ENCODE results near the gene C20orf202.

DNA sequence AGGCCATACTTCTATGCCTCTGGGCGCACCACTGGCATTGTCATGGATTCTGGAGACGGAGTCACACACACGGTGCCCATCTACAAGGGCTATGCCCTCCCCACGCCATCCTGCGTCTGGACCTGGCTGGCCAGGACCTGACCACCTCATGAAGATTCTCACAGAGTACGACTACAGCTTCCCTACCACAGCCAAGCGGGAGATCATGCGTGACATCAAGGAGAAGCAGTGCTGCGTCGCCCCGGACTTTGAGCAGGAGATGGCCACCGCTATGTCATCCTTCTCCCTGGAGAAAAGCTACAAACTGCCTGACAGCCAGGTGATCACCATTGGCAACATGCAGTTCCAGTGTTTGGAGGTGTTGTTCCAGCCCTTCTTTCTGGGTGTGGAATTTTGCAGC is 42.3 kb upstream of the C20orf202 start:
- TF ChIP-seq ZNF114 (CRISPR knock-in tag; IDR thresholded peaks at IDR 0.05): no peak
- no peak for TF ChIP-seq EZH2 (IDR thresholded peaks at IDR 0.05; ENCODE audit: low read depth, unreplicated experiment)
- TF ChIP-seq, protein P1, sequence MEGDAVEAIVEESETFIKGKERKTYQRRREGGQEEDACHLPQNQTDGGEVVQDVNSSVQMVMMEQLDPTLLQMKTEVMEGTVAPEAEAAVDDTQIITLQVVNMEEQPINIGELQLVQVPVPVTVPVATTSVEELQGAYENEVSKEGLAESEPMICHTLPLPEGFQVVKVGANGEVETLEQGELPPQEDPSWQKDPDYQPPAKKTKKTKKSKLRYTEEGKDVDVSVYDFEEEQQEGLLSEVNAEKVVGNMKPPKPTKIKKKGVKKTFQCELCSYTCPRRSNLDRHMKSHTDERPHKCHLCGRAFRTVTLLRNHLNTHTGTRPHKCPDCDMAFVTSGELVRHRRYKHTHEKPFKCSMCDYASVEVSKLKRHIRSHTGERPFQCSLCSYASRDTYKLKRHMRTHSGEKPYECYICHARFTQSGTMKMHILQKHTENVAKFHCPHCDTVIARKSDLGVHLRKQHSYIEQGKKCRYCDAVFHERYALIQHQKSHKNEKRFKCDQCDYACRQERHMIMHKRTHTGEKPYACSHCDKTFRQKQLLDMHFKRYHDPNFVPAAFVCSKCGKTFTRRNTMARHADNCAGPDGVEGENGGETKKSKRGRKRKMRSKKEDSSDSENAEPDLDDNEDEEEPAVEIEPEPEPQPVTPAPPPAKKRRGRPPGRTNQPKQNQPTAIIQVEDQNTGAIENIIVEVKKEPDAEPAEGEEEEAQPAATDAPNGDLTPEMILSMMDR (conservative IDR thresholded peaks at IDR 0.05; ENCODE audit: low read depth in 2 of 2): no peak
- no peak for TF ChIP-seq POLR2AphosphoS5 (IDR thresholded peaks at IDR 0.05; ENCODE audit: low read depth)
- no peak for TF ChIP-seq EZH2phosphoT487 (IDR thresholded peaks at IDR 0.05; ENCODE audit: unreplicated experiment)
- TF ChIP-seq STAT1 (IDR thresholded peaks at IDR 0.05; ENCODE audit: unreplicated experiment): no peak
- TF ChIP-seq, protein P2, sequence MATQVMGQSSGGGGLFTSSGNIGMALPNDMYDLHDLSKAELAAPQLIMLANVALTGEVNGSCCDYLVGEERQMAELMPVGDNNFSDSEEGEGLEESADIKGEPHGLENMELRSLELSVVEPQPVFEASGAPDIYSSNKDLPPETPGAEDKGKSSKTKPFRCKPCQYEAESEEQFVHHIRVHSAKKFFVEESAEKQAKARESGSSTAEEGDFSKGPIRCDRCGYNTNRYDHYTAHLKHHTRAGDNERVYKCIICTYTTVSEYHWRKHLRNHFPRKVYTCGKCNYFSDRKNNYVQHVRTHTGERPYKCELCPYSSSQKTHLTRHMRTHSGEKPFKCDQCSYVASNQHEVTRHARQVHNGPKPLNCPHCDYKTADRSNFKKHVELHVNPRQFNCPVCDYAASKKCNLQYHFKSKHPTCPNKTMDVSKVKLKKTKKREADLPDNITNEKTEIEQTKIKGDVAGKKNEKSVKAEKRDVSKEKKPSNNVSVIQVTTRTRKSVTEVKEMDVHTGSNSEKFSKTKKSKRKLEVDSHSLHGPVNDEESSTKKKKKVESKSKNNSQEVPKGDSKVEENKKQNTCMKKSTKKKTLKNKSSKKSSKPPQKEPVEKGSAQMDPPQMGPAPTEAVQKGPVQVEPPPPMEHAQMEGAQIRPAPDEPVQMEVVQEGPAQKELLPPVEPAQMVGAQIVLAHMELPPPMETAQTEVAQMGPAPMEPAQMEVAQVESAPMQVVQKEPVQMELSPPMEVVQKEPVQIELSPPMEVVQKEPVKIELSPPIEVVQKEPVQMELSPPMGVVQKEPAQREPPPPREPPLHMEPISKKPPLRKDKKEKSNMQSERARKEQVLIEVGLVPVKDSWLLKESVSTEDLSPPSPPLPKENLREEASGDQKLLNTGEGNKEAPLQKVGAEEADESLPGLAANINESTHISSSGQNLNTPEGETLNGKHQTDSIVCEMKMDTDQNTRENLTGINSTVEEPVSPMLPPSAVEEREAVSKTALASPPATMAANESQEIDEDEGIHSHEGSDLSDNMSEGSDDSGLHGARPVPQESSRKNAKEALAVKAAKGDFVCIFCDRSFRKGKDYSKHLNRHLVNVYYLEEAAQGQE (IDR thresholded peaks at IDR 0.05; ENCODE audit: unreplicated experiment): no peak
- TF ChIP-seq, protein P3, sequence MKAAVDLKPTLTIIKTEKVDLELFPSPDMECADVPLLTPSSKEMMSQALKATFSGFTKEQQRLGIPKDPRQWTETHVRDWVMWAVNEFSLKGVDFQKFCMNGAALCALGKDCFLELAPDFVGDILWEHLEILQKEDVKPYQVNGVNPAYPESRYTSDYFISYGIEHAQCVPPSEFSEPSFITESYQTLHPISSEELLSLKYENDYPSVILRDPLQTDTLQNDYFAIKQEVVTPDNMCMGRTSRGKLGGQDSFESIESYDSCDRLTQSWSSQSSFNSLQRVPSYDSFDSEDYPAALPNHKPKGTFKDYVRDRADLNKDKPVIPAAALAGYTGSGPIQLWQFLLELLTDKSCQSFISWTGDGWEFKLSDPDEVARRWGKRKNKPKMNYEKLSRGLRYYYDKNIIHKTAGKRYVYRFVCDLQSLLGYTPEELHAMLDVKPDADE (IDR thresholded peaks at IDR 0.05): no peak
- TF ChIP-seq, protein P4, sequence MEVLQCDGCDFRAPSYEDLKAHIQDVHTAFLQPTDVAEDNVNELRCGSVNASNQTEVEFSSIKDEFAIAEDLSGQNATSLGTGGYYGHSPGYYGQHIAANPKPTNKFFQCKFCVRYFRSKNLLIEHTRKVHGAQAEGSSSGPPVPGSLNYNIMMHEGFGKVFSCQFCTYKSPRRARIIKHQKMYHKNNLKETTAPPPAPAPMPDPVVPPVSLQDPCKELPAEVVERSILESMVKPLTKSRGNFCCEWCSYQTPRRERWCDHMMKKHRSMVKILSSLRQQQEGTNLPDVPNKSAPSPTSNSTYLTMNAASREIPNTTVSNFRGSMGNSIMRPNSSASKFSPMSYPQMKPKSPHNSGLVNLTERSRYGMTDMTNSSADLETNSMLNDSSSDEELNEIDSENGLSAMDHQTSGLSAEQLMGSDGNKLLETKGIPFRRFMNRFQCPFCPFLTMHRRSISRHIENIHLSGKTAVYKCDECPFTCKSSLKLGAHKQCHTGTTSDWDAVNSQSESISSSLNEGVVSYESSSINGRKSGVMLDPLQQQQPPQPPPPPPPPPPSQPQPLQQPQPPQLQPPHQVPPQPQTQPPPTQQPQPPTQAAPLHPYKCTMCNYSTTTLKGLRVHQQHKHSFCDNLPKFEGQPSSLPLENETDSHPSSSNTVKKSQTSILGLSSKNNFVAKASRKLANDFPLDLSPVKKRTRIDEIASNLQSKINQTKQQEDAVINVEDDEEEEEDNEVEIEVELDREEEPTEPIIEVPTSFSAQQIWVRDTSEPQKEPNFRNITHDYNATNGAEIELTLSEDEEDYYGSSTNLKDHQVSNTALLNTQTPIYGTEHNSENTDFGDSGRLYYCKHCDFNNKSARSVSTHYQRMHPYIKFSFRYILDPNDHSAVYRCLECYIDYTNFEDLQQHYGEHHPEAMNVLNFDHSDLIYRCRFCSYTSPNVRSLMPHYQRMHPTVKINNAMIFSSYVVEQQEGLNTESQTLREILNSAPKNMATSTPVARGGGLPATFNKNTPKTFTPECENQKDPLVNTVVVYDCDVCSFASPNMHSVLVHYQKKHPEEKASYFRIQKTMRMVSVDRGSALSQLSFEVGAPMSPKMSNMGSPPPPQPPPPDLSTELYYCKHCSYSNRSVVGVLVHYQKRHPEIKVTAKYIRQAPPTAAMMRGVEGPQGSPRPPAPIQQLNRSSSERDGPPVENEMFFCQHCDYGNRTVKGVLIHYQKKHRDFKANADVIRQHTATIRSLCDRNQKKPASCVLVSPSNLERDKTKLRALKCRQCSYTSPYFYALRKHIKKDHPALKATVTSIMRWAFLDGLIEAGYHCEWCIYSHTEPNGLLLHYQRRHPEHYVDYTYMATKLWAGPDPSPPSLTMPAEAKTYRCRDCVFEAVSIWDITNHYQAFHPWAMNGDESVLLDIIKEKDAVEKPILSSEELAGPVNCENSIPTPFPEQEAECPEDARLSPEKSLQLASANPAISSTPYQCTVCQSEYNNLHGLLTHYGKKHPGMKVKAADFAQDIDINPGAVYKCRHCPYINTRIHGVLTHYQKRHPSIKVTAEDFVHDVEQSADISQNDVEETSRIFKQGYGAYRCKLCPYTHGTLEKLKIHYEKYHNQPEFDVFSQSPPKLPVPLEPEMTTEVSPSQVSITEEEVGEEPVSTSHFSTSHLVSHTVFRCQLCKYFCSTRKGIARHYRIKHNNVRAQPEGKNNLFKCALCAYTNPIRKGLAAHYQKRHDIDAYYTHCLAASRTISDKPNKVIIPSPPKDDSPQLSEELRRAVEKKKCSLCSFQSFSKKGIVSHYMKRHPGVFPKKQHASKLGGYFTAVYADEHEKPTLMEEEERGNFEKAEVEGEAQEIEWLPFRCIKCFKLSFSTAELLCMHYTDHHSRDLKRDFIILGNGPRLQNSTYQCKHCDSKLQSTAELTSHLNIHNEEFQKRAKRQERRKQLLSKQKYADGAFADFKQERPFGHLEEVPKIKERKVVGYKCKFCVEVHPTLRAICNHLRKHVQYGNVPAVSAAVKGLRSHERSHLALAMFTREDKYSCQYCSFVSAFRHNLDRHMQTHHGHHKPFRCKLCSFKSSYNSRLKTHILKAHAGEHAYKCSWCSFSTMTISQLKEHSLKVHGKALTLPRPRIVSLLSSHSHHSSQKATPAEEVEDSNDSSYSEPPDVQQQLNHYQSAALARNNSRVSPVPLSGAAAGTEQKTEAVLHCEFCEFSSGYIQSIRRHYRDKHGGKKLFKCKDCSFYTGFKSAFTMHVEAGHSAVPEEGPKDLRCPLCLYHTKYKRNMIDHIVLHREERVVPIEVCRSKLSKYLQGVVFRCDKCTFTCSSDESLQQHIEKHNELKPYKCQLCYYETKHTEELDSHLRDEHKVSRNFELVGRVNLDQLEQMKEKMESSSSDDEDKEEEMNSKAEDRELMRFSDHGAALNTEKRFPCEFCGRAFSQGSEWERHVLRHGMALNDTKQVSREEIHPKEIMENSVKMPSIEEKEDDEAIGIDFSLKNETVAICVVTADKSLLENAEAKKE (CRISPR knock-in tag; IDR thresholded peaks at IDR 0.05): no peak
- TF ChIP-seq JUNB (IDR thresholded peaks at IDR 0.05; ENCODE audit: unreplicated experiment): no peak
- no peak for TF ChIP-seq CREB1 (CRISPR knock-in tag; IDR thresholded peaks at IDR 0.05; ENCODE audit: low read depth)
- TF ChIP-seq ZNF331 (CRISPR knock-in tag; IDR thresholded peaks at IDR 0.05; ENCODE audit: low read depth): no peak
